HTR-8/SVneo (cell line): Measurements from ENCODE around the gene TFG.
"Not testable (repeated sequence)": the region's sequence is repeated elsewhere in the genome, so short reads cannot be mapped to it uniquely, and the experiment has no call there.

Experiments
- DNase-seq: peaks from one replicate; pipeline ENCODE4 v3.0.0; 2011; ENCODE audit warnings: low spot score, mixed read lengths; ENCODE audit not compliant: insufficient read length
- FAIRE-seq: peaks from 2 replicates; lab custom pipeline; 2011; peaks lifted over from hg19 to GRCh38; lab: Jason Lieb, UNC

Gene TFG

DNA sequence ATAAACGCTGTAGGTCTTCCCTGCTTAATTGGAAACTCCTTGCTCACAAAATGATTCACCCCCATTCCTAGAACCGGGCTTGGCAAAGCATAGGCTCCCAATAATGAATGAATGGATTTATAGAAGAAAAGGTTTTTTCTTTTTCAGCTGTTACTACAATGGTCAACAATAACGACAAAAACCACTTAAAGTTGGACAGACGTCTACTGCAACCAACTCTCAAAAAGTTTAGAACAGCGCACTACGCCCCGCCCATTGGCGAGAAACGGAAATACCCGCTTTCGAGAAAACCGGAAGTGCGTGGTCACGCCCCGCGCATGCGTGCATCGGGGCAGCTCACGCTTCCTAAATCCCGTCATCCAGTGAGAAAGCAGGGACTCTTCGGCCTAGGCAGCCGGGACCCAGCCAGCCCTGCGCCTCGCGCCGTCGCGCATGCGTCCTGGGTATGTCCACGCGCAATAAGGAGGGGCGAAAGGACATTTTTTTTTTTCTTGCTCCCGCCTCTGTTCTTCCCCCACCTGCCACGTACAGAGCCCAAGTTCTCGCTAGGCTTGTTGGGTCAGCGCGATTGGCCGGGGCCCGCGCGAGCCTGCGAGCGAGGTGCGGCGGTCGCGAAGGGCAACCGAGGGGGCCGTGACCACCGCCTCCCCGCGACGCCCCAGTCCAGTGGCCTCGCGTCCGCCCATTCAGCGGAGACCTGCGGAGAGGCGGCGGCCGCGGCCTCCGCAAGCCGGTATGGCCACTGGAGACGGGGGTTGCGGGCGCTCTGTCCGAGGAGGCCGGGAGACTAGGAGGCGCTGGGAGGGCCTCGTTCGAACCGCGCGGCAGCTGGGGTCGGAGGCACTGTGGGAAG, at the start of gene TFG:
TFG (plus strand) TSS at position 506 of the 853 bp plus-strand sequence. CDS start 4,192 bp downstream, outside the sequence.
- DNase-seq (peak; percentile 99), FAIRE-seq (peak; percentile 97)

DNA sequence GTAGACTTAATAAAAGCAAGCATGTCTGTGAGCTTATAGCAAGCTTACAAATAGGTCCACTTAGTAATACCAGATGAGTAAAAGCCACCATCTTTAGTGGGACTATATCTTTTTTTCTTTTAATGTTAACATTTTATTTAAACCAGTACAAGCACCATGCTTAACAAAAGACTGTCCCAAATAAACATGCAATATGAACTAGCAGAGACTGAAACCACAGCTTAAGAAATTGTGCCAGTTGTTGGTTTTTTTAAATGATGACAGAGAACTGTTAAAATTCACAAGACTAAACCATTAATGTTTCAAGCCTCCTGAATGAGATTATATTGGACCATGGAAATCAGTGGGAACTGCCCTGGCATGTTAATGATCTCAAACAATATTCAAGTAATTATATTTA, 48.0 kb upstream of the TFG start:
- not testable (repeated sequence) for DNase-seq, FAIRE-seq

DNA sequence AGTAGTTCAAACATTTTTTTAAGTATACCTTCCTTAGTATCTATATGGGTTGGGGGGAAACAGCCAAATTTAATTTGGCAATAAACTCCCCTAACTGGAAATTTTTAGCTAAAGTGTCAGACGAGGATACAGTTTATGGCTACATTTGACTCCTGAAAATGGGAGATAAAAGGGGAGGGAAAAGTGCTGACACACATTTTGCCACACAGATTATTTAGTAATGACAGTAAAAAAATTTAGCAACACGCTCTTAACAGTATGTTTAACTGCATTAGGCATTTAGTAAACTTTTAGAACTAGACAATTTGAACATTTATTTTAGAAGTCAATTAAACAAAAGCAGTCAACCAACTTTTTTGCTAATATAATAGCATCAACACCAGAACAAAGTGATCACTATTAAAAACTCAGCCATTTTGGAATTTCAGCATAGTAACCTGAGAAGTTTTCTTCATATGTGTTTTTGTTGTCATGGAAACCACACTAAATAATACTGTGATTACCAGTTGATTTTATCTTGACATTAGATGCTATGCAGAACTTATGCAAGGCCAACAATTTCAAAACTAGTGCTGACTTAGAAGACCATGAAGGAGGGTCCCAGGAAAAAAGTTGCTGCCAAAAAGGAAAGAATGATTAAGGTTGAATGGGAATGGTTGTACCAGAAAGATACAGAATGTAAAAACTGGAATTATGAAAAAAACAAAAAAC, 47.0 kb upstream of the TFG start:
- DNase-seq (no peak), FAIRE-seq (no peak)

DNA sequence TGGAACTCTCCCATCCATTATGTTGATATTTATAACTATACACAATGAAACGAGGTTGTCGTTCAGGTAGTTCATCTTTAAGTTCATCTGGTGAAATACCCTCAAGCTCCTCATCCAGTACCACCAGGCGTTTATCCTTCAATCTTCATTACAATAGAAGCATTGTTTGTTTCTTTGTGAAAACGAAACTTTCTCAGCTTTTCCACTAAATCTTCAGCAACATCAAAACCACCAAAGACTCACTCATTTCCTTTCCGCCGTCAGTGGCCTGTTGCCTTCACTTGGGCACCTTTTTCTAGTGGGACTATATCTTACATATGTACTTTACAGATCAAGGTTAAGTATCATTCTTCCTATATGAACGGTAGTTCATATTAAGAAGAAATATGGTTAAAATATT, 44.1 kb upstream of the TFG start:
- no peak for FAIRE-seq
- no peak for DNase-seq

DNA sequence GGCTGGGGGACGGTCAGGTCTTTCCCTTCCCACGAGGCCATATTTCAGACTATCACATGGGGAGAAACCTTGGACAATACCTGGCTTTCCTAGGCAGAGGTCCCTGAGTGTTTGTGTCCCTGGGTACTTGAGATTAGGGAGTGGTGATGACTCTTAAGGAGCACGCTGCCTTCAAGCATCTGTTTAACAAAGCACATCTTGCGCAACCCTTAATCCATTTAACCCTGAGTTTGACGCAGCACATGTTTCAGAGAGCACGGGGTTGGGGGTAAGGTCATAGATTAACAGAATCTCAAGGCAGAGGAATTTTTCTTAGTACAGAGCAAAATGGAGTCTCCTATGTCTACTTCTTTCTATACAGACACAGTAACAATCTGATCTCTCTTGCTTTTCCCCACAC, 42.6 kb upstream of the TFG start:
- DNase-seq, FAIRE-seq: not testable (repeated sequence)

DNA sequence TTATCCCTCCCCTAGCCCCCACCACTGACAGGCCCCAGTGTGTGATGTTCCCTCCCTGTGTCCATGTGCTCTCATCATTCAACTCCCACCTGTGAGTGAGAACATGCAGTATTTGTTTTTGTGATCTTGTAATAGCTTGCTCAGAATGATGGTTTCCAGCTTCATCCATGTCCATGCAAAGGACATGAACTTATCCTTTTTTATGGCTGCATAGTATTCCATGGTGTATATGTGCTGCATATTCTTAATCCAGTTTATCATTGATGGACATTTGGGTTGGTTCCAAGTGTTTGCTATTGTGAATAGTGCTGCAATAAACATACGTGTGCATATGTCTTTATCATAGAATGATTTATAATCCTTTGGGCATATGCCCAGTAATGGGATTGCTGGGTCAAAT, 42.0 kb upstream of the TFG start:
- FAIRE-seq, DNase-seq: not testable (repeated sequence)

DNA sequence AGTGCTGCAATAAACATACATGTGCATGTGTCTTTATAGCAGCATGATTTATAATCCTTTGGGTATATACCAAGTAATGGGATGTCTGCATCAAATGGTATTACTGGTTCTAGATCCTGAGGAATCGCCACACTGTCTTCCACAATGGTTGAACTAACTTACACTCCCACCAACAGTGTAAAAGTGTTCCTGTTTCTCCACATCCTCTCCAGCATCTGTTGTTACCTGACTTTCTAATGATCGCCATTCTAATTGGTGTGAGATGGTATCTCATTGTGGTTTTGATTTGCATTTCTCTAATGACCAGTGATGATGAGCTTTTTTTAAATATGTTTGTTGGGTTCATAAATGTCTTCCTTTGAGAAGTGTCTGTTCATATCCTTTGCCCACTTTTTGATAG, 38.3 kb upstream of the TFG start:
- FAIRE-seq, DNase-seq: not testable (repeated sequence)

DNA sequence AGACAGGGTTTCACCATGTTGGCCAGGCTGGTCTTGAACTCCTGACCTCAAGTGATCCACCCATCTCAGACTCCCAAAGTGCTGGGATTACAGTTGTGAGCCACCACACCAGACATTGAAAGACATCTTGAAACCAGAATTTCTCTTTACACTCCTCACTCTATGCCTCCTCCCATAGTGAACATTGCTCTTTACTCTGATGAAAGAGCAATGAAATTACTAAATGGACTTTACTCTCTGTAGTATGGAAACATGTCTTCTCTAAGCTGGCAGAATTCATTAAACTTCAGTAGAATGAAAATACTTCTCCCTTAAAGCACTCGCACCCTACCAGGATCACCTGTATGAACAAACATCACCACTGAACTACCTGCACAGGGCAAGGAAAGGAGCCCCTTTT, 27.8 kb upstream of the TFG start:
- FAIRE-seq (no peak), DNase-seq (no peak)

DNA sequence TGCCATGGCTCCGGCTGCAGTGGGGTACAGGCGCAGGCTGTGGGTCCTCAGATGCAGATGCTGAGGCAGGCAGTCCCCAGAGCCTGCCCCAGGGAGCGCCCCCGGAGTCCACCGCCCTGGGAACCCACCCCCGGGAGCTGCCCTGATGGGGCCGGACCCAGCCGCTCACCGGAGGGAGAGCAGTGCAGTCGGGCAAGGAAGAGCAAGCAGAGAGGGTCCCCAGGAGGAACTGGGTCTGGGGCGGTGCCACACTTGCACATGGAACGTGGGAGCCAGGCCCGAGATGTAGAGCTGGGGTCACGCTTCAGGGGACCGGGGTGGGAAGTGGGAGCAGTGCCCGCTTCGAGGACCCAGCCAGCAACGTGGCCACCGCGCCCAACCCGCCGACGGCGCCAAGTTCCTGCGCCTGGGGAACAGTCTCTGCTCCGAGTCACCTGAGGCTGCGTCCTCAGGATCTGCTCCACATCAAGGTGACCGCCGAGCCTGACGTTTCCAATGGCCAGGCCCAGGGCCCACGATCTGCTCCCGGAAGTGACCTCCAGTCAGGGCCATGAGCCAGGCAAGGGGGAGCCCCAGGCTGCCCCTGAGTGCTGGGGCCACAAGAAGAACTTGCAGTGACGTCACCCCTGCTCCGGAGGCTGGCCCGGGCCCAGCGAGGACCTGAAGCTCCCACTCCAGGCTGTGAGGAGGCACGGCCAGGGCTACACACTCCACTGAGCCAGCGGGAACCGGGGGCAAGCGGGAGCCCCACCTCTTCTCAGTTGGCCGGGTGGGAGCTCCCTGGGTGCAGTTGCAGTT, 27.0 kb upstream of the TFG start:
- DNase-seq (no peak), FAIRE-seq (no peak)

DNA sequence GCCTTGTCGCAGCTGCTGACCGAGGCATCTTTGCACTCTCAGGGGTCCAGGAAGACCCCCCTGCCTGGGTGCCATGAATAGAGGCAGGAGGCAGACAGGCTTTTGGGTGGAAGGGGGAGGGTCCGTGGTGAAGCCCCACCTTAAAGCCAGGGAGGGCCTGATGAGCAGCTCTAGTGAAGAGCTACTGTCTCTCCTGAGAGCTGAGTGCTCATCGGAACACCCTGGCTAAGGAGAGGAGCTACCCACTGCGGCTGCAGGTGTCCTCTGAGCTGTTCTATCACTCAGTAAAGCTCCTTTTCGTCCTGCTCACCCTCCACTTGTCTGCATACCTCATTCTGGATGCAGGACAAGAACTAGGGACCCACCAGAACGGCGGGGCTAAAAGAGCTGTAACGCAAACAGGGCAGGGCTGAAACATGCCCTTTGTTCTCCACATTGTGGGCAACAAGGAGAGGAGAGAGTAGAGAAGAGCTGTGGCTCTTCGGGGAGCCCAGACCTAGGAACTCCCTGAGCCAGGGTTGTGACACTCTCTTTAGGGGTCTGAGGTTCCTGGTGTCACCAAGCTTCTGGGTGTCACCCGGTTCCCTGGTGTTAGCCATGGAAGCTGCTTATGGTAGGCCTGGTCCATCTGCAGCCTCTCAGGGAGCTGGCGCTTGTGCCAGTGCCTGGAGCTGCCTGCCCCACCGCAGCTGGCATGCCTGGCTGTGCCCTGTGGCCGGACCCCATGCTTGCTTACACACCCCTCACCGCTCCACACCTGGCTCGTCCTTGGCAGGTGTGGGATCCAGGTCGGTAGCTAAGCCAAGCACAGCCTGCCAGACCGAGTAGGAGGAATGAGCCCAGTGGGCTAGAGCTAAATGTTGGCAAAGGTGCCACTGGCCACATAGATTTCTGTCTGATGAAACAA, 26.2 kb upstream of the TFG start:
- no peak for DNase-seq
- FAIRE-seq: peak; percentile 69

DNA sequence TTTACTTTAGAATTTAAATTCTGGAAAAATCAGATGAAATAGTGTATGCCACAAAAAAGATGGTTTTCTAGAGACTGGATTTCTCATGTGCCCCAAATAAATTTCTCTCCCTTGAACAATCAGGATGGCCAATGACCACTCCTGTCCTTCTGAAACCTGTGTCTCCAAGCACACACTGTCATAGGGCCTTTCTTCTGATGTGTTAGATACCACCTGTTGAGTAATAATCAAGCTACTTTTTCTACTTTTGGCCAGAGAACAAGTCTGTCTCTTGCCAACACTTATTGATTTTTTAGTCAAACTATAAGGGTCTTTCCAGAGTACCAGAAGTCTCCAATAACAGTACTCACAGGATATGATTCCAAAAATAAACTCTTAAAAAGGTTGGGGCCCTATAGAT, 16.1 kb upstream of the TFG start:
- FAIRE-seq: no peak
- DNase-seq: no peak

DNA sequence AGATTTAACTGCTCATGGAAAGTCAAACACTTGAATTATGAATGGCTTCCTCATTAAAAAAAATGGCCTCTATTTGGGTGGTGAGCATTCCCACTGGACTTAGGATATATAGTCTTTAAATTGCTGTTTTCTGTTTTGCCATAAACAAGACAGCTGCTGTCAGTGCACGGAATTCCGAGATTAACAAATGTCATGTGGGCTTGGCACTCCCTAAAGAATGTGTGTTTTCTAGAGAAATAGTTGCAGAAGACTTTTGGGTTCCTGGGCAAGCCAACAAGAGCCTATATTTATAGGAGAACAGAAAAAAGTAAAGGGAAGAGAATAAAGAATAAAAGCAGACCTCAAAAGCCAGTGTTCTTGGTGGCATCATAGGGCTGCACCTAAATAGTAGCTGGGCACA, 13.6 kb upstream of the TFG start:
- no peak for DNase-seq
- FAIRE-seq: no peak

DNA sequence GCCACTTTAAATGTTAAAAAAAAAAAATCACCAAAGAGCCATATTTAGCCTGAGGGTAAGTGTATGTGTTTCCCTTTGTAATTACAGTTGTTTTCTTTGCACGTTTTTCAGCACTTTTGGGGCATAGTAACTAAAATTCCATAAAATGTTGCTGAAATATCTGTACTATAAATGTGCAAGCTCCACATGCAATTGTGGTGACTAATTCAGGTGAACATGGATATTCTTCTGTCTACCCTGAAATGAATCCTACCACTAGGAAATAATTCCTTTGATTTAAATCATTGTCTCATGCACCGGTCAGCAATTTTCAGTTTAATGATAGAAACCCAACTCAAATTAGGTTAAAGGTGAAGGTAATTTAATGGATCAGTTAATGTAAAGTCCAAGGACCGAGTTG, 13.1 kb upstream of the TFG start:
- FAIRE-seq (no peak), DNase-seq (no peak)

DNA sequence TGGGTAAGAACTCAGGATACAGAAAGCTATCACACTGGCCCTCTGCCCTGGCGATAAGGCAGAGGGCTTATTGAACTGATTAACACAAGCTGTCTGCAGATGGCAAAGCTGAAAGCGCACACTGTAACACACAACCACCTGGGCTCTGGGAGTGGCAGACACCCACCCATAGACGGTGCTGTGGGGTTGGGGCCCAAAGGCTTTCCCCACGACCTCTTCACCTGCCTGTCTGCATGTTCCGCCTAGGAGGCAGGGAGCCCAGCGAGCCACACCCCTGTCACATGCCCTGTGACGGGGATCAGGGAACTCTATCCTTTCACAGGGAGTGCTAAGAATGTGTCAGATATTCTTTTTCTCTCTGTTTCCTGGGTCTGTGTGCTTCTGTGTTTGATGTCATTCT, 12.1 kb upstream of the TFG start:
- DNase-seq (no peak), FAIRE-seq (no peak)

DNA sequence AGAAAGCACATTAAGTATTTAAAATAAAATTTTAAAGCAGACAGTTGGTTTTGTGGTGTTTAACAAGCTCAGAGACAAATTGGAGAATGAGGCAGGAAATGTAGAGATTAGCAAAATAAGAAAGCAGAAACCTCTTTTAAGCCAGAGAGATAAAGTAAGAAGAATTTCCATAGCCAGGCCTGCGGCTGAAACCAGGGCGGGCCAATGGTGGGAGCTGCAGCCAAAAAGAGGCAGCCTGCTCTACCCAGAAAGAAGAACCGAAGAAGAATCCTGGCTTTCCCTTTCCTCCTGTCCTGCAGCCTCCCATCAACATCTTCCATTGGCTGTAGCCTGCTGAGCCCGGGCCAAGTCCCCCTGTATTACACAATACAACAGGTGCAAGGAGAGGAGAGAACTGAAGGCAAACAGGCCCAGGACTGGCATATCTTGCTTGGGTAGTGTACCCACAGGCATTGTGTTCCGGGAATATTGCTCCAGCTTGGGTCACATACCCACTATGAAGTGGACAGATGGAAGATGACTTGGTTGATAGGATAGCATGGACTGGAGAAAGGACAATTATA, 11.5 kb upstream of the TFG start:
- no peak for DNase-seq
- no peak for FAIRE-seq

DNA sequence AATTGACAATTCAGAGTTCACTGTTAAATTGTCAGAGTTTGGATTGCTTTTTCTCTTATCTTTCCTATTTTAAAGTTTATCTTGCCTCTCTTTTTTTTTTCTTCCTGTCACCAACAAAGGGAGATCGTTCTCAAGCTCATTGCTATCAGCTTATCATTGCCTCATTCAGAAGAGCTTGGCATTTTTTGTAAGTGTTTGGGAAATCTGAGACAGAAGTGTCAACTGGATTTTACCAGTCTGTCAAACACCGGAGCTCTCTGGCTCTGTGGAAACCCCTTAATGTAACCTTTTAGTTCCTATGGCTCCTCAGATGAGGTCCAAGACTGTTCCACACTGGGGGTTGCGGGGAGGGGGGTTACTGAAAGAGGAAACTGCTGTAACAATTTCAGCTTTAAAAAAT, 10.6 kb upstream of the TFG start:
- no peak for FAIRE-seq

DNA sequence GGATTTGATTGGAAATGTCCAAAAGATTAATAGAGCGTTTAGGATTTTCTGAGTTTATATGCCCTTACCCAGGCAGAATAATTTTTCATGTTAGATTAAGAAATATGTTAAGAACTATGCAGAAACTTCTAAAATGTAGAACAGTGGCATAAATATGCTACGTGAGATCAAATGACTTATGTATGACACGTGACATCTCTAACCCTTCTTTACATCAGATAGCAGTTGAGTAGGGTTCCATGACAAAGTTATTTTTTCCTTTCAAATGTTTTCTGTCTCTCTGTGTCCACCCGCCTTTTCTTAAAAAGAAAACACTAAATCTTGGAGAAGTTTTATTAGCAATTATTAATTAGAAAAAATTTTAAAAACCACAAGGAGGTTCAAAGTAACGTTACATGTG, 8.6 kb upstream of the TFG start:
- FAIRE-seq (no peak), DNase-seq (no peak)

More for the DNA sequence above, 10.6 kb upstream of the TFG start:
- DNase-seq: no peak

DNA sequence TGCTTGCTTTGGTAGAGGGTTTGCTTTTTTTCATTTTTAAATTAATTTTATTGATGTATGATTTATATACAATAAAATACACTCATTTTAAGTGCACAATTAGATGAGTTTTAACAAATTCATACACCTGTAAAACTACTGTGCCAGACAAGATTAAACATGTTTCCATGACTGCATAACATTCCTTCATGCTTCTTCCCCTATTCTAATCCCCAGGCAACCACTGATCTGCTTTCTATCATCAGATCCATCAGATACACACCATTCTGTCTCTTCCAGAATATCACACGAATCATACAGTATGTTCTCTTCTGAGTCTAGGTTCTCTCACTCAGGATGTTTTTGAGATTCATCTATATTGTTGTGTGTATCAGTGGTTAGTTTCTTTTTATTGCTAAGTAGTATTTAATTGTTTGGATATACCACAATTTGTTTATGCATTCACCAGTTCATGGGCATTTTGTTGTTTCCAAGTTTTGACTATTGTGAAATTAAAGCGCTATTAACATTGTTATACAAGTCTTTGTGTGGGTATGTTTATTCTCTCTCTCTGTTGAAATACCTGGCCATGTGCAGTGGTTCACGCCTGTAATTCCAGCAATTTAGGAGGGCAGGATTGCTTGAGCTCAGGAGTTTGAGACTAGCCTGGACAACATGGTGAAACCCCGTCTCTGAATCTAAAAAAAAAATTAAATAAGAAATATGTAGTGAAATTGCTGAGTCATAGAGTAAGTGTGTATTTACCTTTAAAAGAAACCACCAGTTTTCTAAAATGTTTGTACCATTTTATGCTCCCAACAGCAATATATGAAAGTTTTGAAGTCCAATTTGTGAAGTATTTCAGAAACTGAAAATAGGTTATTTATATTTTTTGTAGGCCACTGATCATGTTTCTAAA, 7.0 kb upstream of the TFG start:
- no peak for FAIRE-seq

More for the DNA sequence above, 7.0 kb upstream of the TFG start:
- DNase-seq: no peak
